NCI-H1694 (cell line): ENCODE measurements around the gene KLC1.
"Not testable (repeated sequence)": the region's sequence is repeated elsewhere in the genome, so short reads cannot be mapped to it uniquely, and the experiment has no call there.

ENCODE experiments used
- DNase-seq: peaks from one replicate; lab custom pipeline; 2025; lab: John Stamatoyannopoulos, UW

KLC1 gene

DNA sequence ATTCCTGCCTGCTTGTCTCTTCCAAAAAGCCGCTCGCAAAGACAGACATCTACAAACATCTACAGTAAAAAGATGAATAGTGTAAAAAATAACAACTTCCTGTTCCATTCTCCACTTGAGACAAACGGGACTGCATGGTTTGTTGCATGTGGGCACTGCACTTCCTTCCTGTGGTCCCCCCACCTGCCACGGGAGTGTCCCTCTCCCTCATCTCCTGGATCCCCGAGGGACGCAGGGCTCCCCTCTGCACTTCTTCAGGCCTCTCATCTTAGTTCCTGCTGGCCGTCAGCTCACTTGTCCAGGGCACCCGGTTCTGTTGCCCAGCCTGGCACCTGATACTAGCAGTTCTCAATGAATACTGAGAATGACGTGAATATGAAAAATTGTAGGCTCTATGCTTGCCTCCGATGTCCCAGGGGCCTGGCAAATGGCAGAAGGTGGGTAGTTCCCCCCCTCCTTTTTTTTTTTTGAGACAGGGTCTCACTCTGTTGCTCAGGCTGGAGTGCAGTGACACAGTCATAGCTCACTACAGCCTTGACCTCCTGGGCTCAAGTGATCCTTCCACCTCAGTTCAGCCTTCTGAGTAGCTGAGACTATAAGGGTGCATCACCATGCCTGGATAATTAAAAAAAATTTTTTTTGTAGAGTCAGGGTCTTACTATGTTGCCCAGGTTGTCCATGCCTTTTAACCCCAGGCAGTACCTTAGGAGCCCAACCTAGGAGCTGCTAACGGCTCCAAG, 3.5 kb upstream of the KLC1 start:
- no peak for DNase-seq

DNA sequence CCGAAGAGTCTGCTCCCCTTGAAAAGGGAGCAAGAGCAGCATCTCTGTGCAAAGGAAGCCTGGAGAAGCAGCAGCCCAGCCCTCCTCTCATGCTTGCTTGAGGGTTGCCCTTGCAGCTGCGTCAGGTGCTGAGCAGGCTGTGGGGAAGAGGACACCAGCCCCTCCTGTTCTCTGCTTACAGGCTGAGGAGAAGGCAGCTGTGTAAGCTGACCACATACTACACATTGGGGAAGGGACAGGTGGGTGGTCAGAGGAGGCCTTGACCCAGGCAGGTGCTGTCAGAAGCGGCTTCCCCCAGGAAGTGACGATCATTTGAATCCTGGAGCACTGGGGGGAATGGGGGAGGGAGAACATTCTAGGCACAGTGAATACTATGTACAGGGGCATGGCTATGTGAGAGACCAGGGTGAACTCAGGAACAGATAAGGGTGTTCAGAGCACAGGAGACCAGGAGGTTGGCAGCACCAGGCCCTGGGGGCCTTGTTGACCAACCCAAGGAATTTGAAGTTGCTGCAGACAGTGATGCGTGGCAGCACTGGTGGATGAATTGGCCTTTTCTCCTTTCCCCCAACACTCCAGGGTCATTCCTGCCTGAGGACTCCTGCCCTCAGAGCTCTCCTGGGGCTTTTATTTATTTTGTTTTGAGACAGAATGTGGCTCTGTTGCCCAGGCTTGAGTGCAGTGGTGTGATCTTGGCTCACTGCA, 2.7 kb upstream of the KLC1 start:
- DNase-seq, result no peak

DNA sequence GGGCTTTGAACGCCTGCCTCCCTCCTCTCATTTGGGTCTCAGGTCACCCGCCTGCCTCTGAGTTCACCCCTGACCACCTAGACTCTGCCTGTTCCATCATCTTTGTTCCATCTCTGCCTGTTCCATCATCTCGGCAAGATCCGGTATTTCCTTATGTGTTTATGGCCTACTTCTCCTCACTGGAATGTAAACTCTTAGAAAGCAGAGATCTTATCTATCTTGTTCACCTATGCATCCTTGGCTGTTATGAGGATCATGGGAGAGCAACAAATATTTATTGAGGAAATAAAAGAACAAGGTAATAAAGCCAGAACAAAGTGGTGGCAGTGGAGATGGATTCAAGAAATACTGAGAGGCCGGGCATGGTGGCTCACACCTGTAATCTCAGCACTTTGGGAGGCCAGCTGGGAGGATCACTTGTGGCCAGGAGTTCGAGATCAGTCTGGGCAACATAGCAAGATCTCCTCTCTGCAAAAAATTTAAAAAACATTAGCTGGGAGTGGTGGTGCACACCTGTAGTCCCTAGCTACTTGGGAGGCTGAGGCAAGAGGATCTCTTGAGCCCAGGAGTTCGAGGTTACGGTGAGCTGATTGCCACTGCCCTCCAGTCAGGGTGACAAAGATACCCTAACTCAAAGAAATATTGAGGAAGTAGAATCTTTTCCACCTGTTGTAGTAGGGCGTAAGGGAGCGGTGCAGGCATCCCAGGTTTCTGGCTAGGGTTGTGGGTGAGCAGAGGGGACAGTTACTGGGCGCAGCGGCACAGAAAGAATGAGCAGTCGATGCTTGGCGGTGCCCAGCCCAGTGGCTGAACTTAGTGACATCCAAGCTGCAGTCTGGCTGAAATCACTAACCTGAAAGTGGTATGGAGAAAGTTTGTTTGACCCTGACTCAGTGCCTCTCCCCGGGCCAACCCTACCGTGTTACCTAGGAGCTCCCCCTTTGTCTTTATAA, 1.7 kb upstream of the KLC1 start:
- DNase-seq, result no peak

DNA sequence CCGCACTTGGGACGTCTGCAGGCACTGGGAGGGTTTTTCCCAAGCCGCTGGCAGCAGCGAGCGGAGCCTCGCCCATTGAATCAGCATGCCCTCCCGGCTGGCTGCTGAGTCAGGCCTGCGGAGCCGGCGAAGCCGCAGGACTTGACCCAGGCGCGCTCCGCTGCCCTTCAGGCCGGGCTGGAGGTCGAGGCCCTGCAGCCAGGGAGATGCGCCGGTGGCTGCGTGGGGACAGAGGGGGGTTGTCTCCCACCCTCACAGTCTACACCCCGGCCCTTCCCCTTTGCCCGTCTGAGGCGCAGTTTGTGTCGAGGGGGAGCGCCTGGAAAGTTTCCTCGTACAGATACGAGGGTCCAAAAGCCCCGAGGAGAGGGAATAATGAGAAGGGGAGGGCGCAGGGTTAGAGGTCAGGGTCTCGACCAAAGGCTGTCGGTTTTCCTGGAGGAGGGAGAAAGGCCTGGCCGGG, 759 bp upstream of the KLC1 start:
- DNase-seq, result no peak

DNA sequence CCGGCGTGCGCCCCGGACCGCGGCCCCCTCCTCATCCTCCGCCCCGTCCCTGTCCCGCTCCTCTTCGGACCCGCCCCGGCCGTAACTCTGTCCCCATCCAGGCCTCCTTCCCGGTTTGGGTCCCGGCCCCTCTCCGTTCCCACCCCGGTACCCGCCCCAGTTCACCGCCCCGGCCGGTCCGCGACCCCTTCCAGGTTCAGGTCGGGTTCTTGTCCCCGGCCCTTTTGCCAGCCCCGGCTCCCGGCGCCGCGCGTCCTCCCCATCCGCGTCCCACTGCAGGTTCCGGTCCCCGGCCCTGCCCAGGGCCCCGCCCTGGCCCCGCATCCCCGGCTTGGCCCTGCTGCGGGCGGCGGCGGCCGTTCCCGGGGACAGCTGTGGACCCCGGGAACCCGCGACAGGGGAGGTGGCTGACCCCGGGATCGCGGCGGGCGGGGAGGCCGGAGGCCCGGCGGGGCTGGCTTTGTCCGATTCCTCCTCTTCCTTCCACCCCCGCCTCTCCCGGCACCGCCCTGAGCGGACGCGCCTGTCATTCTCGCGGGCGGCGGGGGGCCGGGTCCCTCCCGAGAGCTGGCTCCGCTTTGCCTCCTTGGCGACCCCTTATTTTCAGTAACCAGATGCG, 601 bp downstream of the KLC1 start:
- DNase-seq, result no peak

DNA sequence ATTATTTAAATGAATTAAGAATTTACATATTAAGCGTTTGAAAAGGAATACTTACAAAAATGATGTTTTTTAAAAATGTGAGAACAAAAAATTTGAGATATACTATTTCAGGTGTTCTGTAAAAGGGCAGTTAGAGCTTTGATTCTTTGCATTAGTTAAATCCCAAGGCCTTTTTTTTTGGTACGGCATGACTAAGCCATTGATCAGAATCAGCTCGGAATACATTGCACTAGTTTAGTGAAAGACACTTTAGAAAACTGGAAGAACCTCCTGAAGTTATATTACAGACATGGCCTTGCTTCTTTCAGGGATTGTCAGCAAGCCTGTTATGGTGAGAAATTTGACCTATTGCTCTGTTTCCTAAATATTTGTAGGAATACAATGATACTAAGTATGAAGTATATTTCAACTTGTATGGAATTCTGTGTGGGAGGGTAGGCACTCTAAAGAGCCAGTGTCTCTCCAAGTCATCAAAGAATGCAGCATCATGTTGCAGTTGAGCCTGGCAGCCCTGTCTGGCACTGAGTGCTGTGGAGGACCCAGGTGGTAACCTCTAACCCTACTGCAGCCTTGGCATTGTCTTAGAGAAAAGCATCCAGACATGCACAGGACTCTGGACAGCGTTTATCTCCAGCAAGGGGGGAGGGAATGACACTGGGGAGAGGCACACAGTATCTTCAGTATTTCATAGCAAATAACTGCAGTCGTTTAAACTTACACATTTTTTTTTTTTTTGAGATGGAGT, 1.5 kb downstream of the KLC1 start:
- DNase-seq, result no peak

DNA sequence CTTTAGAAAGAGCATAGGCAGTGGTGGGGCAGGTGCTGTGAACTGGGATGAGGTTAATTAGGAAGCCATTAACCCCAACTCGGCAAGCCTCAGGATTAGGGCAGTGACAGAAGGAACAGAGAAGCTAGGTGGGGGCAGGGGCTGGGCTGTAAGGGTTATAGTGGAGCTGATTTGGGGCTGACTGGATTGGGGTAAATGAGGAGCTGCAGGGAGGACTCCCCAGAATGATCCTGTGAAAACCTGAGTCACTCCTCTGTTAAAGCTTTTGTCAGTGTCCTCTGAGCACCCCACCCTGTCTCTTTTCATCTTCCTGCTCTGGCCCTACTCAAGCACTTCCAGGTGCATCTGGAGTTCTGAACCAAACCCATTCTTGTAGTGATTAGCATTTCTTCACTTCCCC, 4.4 kb downstream of the KLC1 start:
- no peak for DNase-seq

DNA sequence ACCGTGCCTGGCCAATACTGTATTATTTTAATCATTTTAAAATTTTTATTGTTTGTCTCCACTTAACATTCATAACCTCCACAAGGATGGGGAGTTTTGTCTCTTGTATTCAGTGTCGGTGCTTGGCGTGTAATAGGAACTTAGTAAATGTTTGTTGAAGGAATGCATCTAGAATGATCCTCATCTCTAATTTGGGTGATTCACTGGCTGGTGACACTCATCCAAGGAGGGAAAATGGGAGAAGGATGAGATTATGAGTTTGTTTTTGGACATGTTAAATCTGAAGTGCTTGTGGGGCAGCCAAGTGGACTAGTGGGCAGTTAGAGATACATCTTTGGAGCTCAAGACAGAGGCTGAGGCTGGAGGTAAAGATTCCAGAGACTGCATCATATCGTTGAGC, 5.1 kb downstream of the KLC1 start:
- no peak for DNase-seq

DNA sequence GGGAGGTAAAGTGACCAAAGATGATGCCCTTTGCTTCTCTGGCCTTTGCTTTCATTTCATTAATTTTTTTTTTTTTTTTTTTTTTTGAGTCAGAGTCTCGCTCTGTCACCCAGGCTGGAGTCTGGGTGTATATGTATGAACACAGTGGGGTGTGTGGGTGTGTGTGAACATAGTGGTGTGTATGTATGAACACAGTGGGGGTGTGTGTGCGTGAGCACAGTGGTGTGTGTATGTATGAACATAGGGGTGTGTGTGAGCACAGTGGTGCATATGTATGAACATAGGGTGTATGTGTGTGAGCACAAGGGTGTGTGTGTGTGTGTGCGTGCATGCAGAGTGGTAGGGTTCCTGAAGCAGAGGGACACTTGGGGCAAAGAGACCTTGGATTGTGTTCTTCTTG, 9.6 kb downstream of the KLC1 start:
- no peak for DNase-seq

DNA sequence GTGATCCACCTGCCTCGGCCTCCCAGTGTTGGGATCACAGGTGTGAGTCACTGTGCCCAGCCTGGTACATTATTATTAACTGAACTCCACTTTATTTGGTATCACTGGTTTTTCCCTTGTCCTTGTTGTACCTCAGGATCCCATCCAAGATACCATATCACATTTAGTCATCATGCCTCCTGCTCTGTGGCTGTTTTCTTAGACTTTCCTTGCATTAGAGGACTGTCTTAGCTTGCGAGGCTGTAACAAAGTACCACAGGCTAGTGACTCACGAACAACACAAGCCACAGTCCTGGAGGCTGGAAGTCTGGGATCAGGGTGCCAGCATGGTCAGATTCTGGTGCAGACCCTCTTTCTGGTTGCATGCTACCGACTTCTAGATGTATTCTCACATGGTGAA, 12.2 kb downstream of the KLC1 start:
- DNase-seq, result no peak

DNA sequence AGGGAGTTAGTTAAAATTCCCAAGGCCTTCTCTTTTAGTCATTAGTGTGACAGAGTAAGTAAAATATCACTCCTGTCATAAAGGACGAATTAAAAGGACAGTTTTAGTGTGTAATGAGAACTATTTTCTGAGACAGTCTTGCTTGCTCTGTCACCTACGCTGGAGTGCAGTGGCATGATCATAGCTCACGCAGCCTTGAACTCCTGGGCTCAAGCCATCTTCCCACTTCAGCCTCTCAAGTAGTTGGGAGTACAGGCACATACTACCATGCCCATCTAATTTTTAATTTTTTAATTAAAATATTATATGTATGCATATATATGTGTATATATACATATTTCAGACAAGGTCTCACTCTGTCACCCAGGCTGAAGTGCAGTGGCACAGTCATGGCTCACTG, 17.2 kb downstream of the KLC1 start:
- no peak for DNase-seq

DNA sequence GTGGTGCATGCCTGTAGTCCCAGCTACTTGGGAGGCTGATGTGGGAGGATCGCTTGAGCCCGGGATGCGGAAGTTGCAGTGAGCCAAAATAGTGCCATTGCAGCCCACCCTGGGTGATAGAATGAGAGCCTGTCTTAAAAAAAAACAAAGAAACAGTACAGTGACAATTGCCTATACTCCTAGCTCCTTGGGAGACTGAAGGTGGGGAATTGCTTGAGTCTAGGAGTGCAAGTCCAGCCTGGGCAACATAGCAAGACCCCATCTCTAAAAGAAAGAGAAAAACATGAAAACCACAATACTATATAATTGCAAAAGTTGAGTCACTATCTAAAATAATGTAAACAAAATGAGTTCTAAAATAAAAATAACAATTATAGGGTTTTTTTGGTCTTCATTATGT, 20.0 kb downstream of the KLC1 start:
- no peak for DNase-seq

DNA sequence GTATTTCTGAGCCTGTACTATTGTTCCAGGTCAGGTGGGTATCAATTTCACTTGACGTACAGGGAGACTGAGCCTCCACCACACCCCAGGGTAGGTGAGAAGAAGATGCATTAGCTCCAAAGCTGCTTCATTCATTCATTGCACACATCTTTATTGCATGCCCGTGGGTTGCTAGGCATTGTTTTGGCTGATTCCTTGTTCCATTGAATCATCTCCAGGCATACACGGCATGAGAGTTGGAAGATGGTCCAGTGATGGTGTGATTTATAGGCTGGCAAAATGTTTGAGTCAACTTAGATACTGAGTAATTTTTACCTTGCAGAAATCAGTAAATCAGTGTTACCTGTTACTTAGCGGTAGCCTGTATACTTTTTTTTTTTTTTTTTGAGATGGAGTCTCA, 21.2 kb downstream of the KLC1 start:
- DNase-seq, result no peak

DNA sequence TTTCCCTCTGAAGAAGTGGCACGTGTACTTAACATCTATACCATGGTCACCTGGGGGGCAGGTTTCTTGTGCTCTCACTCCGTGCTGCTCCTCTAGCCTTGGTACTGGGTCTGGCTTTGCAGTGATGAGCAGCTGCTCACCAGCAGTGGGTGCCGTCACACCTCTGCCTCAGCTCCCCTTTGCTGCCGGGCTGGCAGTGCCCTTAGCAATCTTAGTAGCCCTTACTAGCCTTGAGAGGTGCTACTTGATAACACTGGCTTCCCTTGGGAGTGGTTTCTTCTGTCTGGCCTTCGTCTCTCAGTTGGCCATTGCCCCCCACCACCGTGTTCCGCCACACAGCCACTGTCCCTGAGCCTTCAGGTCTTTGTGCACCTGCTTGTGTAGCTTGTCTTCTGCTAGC, 22.6 kb downstream of the KLC1 start:
- DNase-seq, result no peak

DNA sequence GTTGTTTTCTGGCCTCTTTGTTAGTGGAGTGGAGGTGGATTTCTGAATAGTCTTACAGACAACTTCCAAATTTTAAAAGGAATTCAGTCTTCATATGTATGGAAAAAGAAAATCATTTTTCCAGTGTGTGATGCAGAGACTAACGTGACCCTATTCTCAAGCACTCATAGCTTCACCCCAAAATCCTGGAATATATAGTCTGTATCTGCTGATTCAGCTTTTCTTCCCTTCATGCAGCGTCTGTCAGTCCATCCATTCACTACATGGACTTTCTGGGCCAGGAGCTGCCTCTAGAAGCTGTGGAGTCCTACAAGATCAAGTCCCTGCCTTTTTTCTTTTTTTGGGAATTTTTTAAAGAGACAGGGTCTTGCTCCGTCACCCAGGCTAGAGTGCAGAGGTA, 23.8 kb downstream of the KLC1 start:
- no peak for DNase-seq

DNA sequence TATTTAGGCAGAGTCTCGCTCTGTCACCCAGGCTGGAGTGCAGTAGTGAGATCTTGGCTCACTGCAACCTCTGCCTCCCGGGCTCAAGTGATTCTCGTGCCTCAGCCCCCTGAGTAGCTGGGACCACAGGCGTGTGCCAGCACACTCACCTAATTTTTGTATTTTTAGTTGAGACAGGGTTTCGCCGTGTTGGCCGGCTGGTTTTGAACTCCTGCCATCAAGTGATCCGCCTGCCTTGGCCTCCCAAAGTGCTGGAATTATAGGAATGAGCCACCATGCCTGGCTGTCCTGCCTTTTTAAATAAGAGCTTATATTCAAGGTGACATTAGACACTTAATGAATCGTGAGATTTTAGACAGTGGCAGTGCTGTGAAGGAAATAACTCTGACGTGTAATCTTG, 24.3 kb downstream of the KLC1 start:
- not testable (repeated sequence) for DNase-seq

DNA sequence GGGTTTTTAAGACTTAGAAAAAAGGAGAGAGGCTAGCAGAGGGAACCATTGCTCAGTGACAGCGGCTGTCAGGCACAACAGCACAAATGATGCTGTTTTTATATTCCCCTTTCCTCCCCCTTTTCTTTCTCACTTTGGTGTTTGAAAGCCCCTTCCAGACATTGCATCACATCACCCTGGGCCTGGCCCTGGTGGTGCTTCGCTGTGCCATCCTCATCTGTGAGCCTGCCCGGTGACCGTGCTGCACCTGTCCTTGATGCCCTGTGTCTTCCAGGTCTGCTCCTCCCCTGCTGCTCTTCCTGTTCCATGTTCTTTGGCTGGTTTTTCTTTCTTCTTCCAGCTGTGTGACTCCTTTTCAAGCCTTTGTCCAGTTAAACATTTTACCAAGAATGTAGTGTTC, 24.8 kb downstream of the KLC1 start:
- no peak for DNase-seq

DNA sequence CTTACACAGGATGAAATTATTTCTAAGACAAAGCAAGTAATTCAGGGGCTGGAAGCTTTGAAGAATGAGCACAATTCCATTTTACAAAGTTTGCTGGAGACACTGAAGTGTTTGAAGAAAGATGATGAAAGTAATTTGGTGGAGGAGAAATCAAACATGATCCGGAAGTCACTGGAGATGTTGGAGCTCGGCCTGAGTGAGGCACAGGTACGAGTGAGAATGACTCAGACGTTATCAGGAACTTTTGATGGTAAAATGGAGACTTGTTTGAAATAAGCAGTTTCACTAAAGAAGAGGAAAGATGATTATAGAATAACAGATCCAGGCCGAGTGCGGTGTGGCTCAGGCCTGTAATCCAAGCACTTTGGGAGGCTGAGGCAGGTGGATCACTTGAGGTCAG, 25.6 kb downstream of the KLC1 start:
- DNase-seq, result no peak

DNA sequence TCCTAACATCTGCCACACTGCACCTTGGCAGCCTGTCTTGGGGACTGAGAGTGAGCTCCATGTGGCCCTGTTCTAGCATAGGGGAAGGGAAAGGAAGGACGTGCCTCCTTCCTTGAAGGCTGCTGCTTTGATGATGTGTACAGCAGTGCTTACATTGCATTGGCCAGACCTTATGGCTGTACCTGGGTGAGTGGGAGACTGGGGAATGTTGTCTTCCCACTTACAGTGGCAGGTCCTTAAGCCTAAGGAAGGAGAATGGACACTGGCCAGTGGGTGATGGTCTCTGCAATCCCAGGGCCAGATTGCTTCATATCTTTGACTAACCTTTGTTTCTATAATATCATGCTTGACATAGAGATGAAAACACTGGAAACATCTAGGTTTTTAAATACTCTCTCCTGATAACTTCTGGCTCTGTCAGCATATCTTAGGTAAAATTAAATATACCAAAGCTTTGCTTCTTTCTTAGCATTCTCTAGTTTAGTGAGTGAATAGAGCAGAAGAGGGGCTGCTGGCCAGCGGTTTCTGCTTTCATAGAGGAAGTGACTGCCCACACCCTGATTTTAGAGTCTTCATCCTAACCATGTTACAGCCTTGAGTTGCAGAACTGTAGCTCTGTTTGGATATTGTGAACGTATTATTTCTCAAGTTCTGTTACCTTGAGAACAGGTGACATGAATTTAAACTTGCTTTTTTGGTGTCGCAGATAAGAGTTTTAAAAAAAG, 27.2 kb downstream of the KLC1 start:
- DNase-seq, result no peak

DNA sequence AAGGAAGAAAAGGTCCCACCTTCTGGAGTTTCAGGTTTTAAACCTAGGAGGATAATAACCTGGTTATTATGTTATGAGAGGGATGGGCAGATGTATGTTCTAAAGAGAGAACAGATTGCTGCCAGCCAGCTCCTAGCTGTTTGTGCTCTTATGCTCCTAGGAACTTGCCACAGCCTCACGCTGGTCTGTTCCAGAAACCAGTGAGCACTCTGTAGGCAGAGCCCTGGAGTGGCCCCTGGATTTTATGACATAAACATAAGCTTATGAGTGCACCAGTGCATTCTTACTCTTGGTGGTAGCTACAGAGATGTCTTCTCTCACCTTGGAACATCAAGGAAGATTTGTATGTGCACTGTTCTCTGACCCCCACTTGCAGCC, 27.7 kb downstream of the KLC1 start:
- no peak for DNase-seq

DNA sequence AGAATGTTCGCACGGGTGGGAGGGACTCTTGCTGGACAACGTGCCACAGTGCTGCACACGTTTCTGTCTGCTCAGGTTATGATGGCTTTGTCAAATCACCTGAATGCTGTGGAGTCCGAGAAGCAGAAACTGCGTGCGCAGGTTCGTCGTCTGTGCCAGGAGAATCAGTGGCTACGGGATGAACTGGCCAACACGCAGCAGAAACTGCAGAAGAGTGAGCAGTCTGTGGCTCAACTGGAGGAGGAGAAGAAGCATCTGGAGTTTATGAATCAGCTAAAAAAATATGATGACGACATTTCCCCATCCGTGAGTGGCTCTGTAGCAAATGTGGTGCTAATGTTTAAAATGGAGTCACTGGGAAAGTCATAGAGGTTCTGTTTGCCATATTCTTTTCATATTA, 28.5 kb downstream of the KLC1 start:
- DNase-seq, result no peak
